GM21360 (cell line): Measurements from ENCODE around the gene CDCA7.
A peak's percentile ranks its signal among the peaks of the same experiment; 100 is the strongest.
"Not testable (repeated sequence)": the region's sequence is repeated elsewhere in the genome, so short reads cannot be mapped to it uniquely, and the experiment has no call there.

Experiments used
- ATAC-seq: cut with Tn5 transposase; IDR thresholded peaks from one replicate; pipeline ENCODE4 v1.9.1; 2021; ENCODE audit warnings: mild to moderate bottlenecking, moderate library complexity; ENCODE audit not compliant: unreplicated experiment

CDCA7 gene

GRCh38 chr2:173400760-173401159 is 46.1 kb downstream of the CDCA7 start:
- no peak for ATAC-seq

- ATAC-seq: no peak
These were observed 47.1 kb downstream of the CDCA7 start for GRCh38 chr2:173401716-173402326.

- peak; percentile 51 for ATAC-seq
These were observed 47.8 kb downstream of the CDCA7 start for GRCh38 chr2:173402405-173402974.

- no peak for ATAC-seq
These were observed 50.4 kb downstream of the CDCA7 start for GRCh38 chr2:173404841-173405750.

GRCh38 chr2:173407176-173407575 is 52.5 kb downstream of the CDCA7 start:
- ATAC-seq: no peak

GRCh38 chr2:173407646-173408045 is 53.0 kb downstream of the CDCA7 start:
- ATAC-seq: no peak

GRCh38 chr2:173410579-173410978 is 55.9 kb downstream of the CDCA7 start:
- no peak for ATAC-seq

- no peak for ATAC-seq
These were observed 58.0 kb downstream of the CDCA7 start for GRCh38 chr2:173412628-173413027.

GRCh38 chr2:173414823-173415322 is 60.2 kb downstream of the CDCA7 start:
- no peak for ATAC-seq

GRCh38 chr2:173415431-173416381 is 61.0 kb downstream of the CDCA7 start:
- no peak for ATAC-seq

GRCh38 chr2:173416415-173417152 is 61.9 kb downstream of the CDCA7 start:
- not testable (repeated sequence) for ATAC-seq

GRCh38 chr2:173417341-173417740 is 62.7 kb downstream of the CDCA7 start:
- no peak for ATAC-seq

- no peak for ATAC-seq
These were observed 63.1 kb downstream of the CDCA7 start for GRCh38 chr2:173417802-173418201.
